ENCODE results near the gene GARIN5A.

The GARIN5A gene

DNA sequence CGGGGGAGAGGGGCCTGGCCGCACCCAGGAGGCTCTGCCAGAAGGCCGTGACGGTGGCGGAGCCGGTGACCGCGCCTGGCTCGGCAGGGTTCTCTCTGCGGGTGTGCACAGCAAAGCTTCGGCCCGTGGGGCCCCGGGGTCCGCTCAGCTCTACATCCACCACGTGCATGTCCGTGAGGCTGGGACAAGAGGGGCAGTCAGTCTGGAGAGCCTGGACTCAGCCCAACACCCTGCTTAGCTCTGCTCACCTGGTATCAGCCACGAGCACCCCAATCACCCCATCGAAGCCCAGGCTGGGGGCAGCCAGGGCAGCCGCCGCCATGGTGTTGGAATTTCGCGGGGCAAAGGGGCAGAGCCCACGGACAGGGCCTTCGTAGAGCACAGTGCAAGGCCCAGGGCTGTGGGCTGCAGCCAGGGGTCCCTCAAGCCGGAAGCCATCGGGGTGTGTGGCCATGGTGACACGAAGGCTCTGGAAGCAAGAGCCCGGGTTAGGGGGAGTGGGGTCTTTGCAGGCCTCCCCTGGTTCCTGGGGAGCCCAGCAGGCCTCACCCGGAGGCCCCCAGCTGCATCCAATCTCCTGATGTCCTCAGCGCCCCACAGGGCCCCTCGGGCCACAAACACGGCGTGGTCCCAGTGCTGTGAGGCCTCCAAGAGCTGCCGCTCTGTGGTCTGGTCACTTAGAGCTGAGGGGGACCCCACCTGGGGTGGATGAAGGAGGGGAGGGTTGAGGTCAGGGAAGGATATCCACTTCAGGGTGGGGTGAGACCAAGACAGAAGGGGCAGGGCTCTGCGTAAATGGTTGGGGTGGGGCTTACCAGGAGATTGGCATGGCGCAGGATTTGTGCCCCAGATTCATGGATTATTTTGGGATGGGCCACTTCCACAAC is 35.7 kb upstream of the GARIN5A start:
- in situ Hi-C loops (cut with HindIII; ENCODE audit: low sequenced_read_pairs): no loop called here
- no peak for TF ChIP-seq CTCF (IDR thresholded peaks at IDR 0.05; ENCODE audit: low read depth, low read length)
- peak overlapping the region; percentile 90 for H3K4me3 ChIP-seq (ENCODE audit: low read depth, low read length)
- no peak for DNase-seq (ENCODE audit: low read depth, low spot score)

- peak within 1 kb of the TSS; percentile 90 for H3K4me3 ChIP-seq (ENCODE audit: low read depth, low read length)
- in situ Hi-C loops (cut with HindIII; ENCODE audit: low sequenced_read_pairs): no loop called here
- peak; percentile 99 for DNase-seq (ENCODE audit: low read depth, low spot score)
- no peak for TF ChIP-seq CTCF (IDR thresholded peaks at IDR 0.05; ENCODE audit: low read depth, low read length)
Measured at GRCh38 chr19:50511069-50511822, 34.6 kb upstream of the GARIN5A start, which contains the start of gene JOSD2. TSS of gene JOSD2 (minus strand) at chr19:50511191. CDS start at chr19:50510431, 760 bp downstream.

GRCh38 chr19:50510700-50511068 is 34.0 kb upstream of the GARIN5A start:
- TF ChIP-seq CTCF (IDR thresholded peaks at IDR 0.05; ENCODE audit: low read depth, low read length): no peak
- no peak for DNase-seq (ENCODE audit: low read depth, low spot score)
- in situ Hi-C loops (cut with HindIII; ENCODE audit: low sequenced_read_pairs): no loop called here
- peak overlapping the region; percentile 90 for H3K4me3 ChIP-seq (ENCODE audit: low read depth, low read length)

GRCh38 chr19:50510121-50510670 is 33.5 kb upstream of the GARIN5A start:
- peak overlapping the region; percentile 90 for H3K4me3 ChIP-seq (ENCODE audit: low read depth, low read length)
- in situ Hi-C loops (cut with HindIII; ENCODE audit: low sequenced_read_pairs): no loop called here
- DNase-seq (ENCODE audit: low read depth, low spot score): peak; percentile 13
- no peak for TF ChIP-seq CTCF (IDR thresholded peaks at IDR 0.05; ENCODE audit: low read depth, low read length)

- H3K4me3 ChIP-seq (ENCODE audit: low read depth, low read length): no peak overlapping the region
- no peak for TF ChIP-seq CTCF (IDR thresholded peaks at IDR 0.05; ENCODE audit: low read depth, low read length)
- in situ Hi-C loops (cut with HindIII; ENCODE audit: low sequenced_read_pairs): no loop called here
- DNase-seq (ENCODE audit: low read depth, low spot score): no peak
Measured at GRCh38 chr19:50509366-50509765, 32.7 kb upstream of the GARIN5A start.

- in situ Hi-C loops (cut with HindIII; ENCODE audit: low sequenced_read_pairs): no loop called here
- no peak for TF ChIP-seq CTCF (IDR thresholded peaks at IDR 0.05; ENCODE audit: low read depth, low read length)
- H3K4me3 ChIP-seq (ENCODE audit: low read depth, low read length): no peak overlapping the region
- DNase-seq (ENCODE audit: low read depth, low spot score): no peak
Measured at GRCh38 chr19:50508843-50509190, 32.2 kb upstream of the GARIN5A start.

All from astrocyte of the spinal cord (primary cell).